Fibroblast of pulmonary artery (primary cell): ENCODE data around the gene LSM3.

Experiments used
- DNase-seq: peaks from one replicate; pipeline ENCODE4 v3.0.0-alpha.2; 2010; ENCODE audit warnings: low read depth
- H3K4me3 ChIP-seq: replicated peaks from 2 replicates; pipeline ENCODE4 v1.5.1; 2011; ENCODE audit warnings: low read depth, mild to moderate bottlenecking, control low read depth, low read length, moderate library complexity
- CTCF ChIP-seq: IDR thresholded peaks from 2 replicates; pipeline ENCODE4 v1.5.1; 2011; ENCODE audit warnings: mild to moderate bottlenecking, control low read depth, low read length, inconsistent platforms; ENCODE audit errors: missing control alignments

The LSM3 gene

GRCh38 chr3:14200276-14200675 lies 21.7 kb downstream of the LSM3 start:
- no peak overlapping the region for H3K4me3 ChIP-seq
- no peak for TF ChIP-seq CTCF

GRCh38 chr3:14200841-14201240 lies 22.2 kb downstream of the LSM3 start:
- DNase-seq: no peak
- TF ChIP-seq CTCF: no peak
- no peak overlapping the region for H3K4me3 ChIP-seq

More at GRCh38 chr3:14200276-14200675, 21.7 kb downstream of the LSM3 start:
- no peak for DNase-seq

GRCh38 chr3:14201940-14202684 lies 23.5 kb downstream of the LSM3 start:
- no peak overlapping the region for H3K4me3 ChIP-seq
- no peak for DNase-seq
- TF ChIP-seq CTCF: no peak

- no peak overlapping the region for H3K4me3 ChIP-seq
- no peak for DNase-seq
- TF ChIP-seq CTCF: no peak
Observed at GRCh38 chr3:14202874-14203520, 24.4 kb downstream of the LSM3 start.

- peak; percentile 92 for DNase-seq
- peak; percentile 90 for TF ChIP-seq CTCF
- no peak overlapping the region for H3K4me3 ChIP-seq
Observed at GRCh38 chr3:14203521-14204079, 25.0 kb downstream of the LSM3 start.

GRCh38 chr3:14204515-14205284 lies 26.1 kb downstream of the LSM3 start:
- TF ChIP-seq CTCF: no peak
- H3K4me3 ChIP-seq: no peak overlapping the region
- peak; percentile 53 for DNase-seq
